SU-DHL-6 (cell line): ENCODE data around the gene KCNK6.

Experiments
- H2AFZ ChIP-seq: fragments of 200-600 bp; sonication (generic); 2 replicates; pipeline ENCODE4 v1.6.1; 2014; ENCODE audit warnings: low read depth, mild to moderate bottlenecking, moderate library complexity, mixed read lengths, antibody characterized with exemption, low read length; ENCODE audit not compliant: severe bottlenecking
- H3F3A ChIP-seq: fragments of 200-600 bp; shearing (Covaris generic); 2 replicates; pipeline ENCODE4 v1.6.0; 2016; ENCODE audit warnings: antibody characterized with exemption, mild to moderate bottlenecking; ENCODE audit not compliant: insufficient read depth
- H3K27ac ChIP-seq: fragments of 200-600 bp; sonication (generic); 2 replicates; pipeline ENCODE4 v1.5.1; 2016; ENCODE audit warnings: low read depth, mild to moderate bottlenecking, low read length, moderate library complexity, mixed read lengths
- H3K27me3 ChIP-seq: fragments of 200-600 bp; sonication (generic), shearing (Covaris generic); 2 replicates; pipeline ENCODE4 v1.6.0; 2014; ENCODE audit warnings: mild to moderate bottlenecking, low read length
- H3K36me3 ChIP-seq: fragments of 200-600 bp; sonication (generic); 2 replicates; pipeline ENCODE4 v1.6.1; 2014; ENCODE audit warnings: mild to moderate bottlenecking, low read length, mixed read lengths
- H3K4me2 ChIP-seq: fragments of 300-600, 200-600 bp; shearing (Covaris generic), sonication (generic); 2 replicates; pipeline ENCODE4 v1.6.0; 2014; ENCODE audit warnings: low read length, low read depth, mild to moderate bottlenecking; ENCODE audit not compliant: poor library complexity, severe bottlenecking
- H3K4me3 ChIP-seq: fragments of 200-600 bp; sonication (generic); 2 replicates; pipeline ENCODE4 v1.5.1; 2014; ENCODE audit warnings: antibody characterized with exemption, low read length, mild to moderate bottlenecking, mixed read lengths; ENCODE audit not compliant: insufficient read depth, poor library complexity, severe bottlenecking
- H3K79me2 ChIP-seq: fragments of 200-600 bp; sonication (generic); 2 replicates; pipeline ENCODE4 v1.6.1; 2014; ENCODE audit warnings: mild to moderate bottlenecking, low read length, moderate library complexity; ENCODE audit not compliant: insufficient read depth
- H3K9ac ChIP-seq: fragments of 200-600 bp; sonication (generic); 2 replicates; pipeline ENCODE4 v1.7.0; 2014; ENCODE audit warnings: mild to moderate bottlenecking, low read length
- H3K9me2 ChIP-seq: fragments of 200-600 bp; sonication (generic); replicated peaks from 2 replicates; pipeline ENCODE4 v1.6.1; 2014; ENCODE audit warnings: low read length; ENCODE audit not compliant: insufficient read depth
- H3K9me3 ChIP-seq: fragments of 200-600 bp; sonication (generic); 2 replicates; pipeline ENCODE4 v1.6.1; 2014; ENCODE audit warnings: low read length, mixed read lengths; ENCODE audit not compliant: insufficient read depth
- H4K20me1 ChIP-seq: fragments of 200-600 bp; sonication (generic); 2 replicates; pipeline ENCODE4 v1.6.1; 2014; ENCODE audit warnings: low read depth, mild to moderate bottlenecking, antibody characterized with exemption, low read length, moderate library complexity, mixed read lengths
- EZH2phosphoT487 ChIP-seq: fragments of 200-600 bp; sonication (generic), shearing (Covaris generic); conservative IDR thresholded peaks from 2 replicates; pipeline ENCODE4 v1.6.1; 2018; ENCODE audit warnings: mild to moderate bottlenecking, antibody characterized with exemption, low read length, moderate library complexity, mixed read lengths
- TF ChIP-seq, protein P1 (sequence below): fragments of 200-600 bp; sonication (generic); IDR thresholded peaks from one replicate; pipeline ENCODE4 v1.5.1; 2017; ENCODE audit warnings: antibody characterized with exemption, mild to moderate bottlenecking, low read length, moderate library complexity; ENCODE audit not compliant: insufficient read depth, poor library complexity, severe bottlenecking

Gene KCNK6

DNA sequence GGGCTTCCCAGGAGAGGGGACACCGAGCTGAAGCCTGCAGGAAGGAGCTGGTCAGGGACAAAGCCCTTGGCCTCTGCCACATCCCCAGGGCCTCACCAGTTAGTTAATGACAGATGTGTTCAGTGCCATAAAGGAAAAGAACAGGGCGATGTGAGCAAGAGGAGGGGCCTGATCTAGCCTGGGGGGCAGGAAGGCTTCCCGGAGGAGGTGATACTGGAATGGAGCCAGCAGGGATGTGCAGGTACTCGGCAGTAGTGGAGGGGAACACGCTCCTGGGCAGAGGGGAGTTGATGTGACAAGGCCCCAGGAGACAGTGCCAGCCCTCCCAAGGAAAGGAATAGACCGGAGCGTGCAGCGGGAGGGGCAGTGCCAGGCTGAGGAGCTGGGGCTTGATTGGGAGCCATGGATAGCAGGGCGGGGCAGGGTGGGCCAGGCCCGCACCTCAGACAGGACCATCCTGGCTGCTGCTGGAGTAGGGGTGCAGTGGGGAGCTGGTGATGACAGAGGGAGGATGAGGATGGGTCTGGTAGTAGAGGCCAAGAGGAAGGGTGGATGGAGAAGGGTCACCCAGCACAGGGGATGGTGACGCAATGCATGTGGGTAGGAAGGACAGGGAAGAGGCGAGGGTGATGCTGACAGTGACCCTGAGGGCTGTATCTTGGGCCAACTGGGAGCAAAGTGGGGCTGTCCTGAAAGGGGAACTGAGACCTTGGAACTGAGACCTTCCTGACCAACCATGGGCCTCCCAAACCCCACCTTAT lies 11.5 kb upstream of the KCNK6 start:
- Histone ChIP-seq H3K9ac (no peak overlapping the region), H3K79me2 (no peaks in the 10 kb centered on the region), H3K27ac (no peak overlapping the region), H3K4me2 (no peak overlapping the region), H3K9me3 (no peaks in the 10 kb centered on the region), H3K36me3 (no peaks in the 10 kb centered on the region), H3F3A (no peaks in the 10 kb centered on the region), H3K27me3 (no peaks in the 10 kb centered on the region), H2AFZ (no peak overlapping the region), H3K4me3 (no peak overlapping the region), H4K20me1 (no peaks in the 10 kb centered on the region), H3K9me2 (no peaks in the 10 kb centered on the region)
- TF ChIP-seq, protein P1, sequence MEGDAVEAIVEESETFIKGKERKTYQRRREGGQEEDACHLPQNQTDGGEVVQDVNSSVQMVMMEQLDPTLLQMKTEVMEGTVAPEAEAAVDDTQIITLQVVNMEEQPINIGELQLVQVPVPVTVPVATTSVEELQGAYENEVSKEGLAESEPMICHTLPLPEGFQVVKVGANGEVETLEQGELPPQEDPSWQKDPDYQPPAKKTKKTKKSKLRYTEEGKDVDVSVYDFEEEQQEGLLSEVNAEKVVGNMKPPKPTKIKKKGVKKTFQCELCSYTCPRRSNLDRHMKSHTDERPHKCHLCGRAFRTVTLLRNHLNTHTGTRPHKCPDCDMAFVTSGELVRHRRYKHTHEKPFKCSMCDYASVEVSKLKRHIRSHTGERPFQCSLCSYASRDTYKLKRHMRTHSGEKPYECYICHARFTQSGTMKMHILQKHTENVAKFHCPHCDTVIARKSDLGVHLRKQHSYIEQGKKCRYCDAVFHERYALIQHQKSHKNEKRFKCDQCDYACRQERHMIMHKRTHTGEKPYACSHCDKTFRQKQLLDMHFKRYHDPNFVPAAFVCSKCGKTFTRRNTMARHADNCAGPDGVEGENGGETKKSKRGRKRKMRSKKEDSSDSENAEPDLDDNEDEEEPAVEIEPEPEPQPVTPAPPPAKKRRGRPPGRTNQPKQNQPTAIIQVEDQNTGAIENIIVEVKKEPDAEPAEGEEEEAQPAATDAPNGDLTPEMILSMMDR, result no peak
- no peak for TF ChIP-seq EZH2phosphoT487

DNA sequence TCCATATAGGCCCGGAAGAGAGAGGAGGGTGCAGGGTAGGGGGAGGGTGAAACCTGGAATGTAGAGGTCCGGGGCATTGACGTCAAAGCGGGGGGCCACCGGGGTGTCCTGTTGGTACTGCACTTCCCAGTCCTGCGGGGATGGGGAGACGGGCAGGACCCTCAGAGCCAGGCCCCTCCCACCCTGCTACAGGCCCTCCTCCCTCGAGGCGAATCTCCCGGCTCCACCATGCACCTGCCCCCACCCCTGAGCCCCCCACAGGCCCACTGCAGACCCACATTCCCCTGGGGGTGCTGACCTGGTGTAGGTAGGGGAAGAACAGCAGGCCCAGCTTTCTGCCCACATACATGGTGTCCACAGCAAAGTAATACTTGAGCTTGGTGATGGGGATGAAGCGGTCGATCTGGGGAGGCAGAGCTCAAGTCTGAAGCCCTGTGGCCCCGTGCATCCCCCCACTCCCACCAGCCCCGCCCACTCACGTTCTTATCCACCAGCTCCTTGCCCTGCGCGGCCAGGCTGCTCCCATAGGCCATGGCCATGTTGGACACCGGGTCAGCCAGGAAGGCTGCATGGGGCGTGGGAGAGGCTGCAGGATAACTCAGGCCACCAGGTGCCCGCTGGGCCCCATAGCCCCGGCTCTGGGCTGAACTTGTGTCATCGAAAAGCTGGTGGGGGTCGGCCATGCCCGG lies 10.6 kb upstream of the KCNK6 start:
- Histone ChIP-seq H3K9me2 (no peaks in the 10 kb centered on the region), H4K20me1 (no peaks in the 10 kb centered on the region), H3K79me2 (0 out of 2 replicates have a peak, but pooled peaks cover 4% of the 10 kb centered on the region), H2AFZ (no peak overlapping the region), H3K4me2 (no peak overlapping the region), H3F3A (no peaks in the 10 kb centered on the region; the same call in 1 of the 2 replicates), H3K9me3 (no peaks in the 10 kb centered on the region), H3K9ac (no peak overlapping the region), H3K27me3 (no peaks in the 10 kb centered on the region), H3K4me3 (no peak overlapping the region), H3K27ac (no peak overlapping the region), H3K36me3 (no peaks in the 10 kb centered on the region)
- TF ChIP-seq, protein P1, result no peak
- TF ChIP-seq EZH2phosphoT487, result no peak

DNA sequence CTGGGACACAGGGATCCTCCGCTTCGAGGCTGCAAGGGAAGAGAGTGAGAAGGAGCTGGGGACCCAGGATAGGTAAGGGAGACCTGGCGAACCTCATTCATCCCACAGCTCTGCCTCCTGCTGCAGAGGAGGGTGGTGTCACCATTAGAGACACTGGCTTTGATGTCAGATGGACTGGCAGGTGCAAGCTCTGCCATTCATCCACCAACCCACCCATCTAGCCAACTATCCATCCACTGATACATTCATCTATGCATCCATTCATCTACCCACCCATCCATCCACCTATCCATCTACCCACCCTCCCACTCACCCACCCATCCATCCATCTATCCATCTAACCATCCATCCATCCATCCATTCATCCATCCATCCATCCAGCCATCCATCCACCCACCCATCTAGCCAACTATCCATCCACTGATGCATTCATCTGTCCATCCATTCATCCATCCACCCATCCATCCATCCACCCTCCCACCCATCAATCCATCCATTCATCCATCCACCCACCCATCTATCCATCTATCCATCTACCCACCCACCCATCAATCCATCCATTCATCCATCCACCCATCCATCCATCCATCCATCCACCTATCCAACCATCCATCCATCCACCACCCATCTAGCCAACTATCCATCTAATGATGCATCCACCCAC lies 9.9 kb upstream of the KCNK6 start:
- H3K27ac ChIP-seq, result no peak overlapping the region
- H3K4me3 ChIP-seq, result no peak overlapping the region
- H3K36me3 ChIP-seq, result no peaks in the 10 kb centered on the region
- TF ChIP-seq, protein P1, result no peak
- no peak for TF ChIP-seq EZH2phosphoT487
- H2AFZ ChIP-seq, result no peak overlapping the region
- H4K20me1 ChIP-seq, result no peaks in the 10 kb centered on the region
- no peak overlapping the region for H3K9ac ChIP-seq
- H3K27me3 ChIP-seq, result no peaks in the 10 kb centered on the region
- no peaks in the 10 kb centered on the region; the same call in 1 of the 2 replicates for H3F3A ChIP-seq
- no peak overlapping the region for H3K4me2 ChIP-seq
- H3K9me2 ChIP-seq, result no peaks in the 10 kb centered on the region
- no peaks in the 10 kb centered on the region for H3K9me3 ChIP-seq
- 0 out of 2 replicates have a peak, but pooled peaks cover 4% of the 10 kb centered on the region for H3K79me2 ChIP-seq
